GM13976 (cell line): Measurements from ENCODE around the gene PIGN.

Experiments
- DNase-seq: peaks from one replicate; pipeline ENCODE4 v3.0.0; 2012; ENCODE audit warnings: low spot score
- in situ Hi-C: fragments of 300-500 bp; cut with MboI; formaldehyde crosslinking; loops from one replicate; pipeline ENCODE4 v1.12.0; 2022; ENCODE audit warnings: low sequenced_read_pairs, mixed read lengths, inconsistent platforms; ENCODE audit not compliant: unreplicated experiment
- TF ChIP-seq, protein P1 (sequence below): IDR thresholded peaks from 2 replicates; pipeline ENCODE4 v1.5.1; 2012; ENCODE audit warnings: borderline replicate concordance, mild to moderate bottlenecking; ENCODE audit not compliant: insufficient read depth; ENCODE audit errors: extremely low read depth, missing control alignments, control extremely low read depth

Gene PIGN

DNA sequence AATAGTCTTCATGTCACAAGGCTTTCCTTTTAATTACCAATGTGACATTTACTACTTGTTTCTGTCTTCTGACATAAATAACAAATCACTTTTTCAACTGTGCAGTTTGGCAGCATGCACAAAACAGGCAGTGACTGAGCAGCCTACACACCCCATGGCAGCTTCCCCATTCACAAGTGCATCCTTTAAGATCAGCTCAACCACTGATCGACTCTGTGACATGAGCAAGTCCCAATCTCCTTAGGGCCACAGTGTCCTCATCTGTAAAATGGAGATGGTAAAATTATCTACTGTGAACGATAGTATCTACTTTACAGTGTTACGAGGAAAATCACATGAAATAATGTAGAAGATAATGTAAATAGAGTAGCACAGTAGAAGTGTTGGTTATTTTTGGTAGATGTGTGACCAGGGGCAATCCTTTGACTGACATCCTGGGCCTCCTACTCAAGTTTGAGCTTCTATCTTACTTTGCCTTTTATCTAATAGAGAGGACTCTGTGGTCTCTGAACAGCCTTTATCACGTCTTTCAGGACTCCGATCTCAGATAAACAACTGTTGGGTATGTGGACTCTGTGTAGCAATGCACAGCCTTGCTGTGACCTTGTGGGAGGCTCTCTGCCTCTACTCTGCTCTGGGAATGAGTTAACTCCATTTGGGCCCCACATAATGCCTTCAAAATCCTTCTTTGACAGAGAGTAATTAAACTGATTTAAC is 120.6 kb downstream of the PIGN start:
- DNase-seq, result no peak
- TF ChIP-seq, protein P1, sequence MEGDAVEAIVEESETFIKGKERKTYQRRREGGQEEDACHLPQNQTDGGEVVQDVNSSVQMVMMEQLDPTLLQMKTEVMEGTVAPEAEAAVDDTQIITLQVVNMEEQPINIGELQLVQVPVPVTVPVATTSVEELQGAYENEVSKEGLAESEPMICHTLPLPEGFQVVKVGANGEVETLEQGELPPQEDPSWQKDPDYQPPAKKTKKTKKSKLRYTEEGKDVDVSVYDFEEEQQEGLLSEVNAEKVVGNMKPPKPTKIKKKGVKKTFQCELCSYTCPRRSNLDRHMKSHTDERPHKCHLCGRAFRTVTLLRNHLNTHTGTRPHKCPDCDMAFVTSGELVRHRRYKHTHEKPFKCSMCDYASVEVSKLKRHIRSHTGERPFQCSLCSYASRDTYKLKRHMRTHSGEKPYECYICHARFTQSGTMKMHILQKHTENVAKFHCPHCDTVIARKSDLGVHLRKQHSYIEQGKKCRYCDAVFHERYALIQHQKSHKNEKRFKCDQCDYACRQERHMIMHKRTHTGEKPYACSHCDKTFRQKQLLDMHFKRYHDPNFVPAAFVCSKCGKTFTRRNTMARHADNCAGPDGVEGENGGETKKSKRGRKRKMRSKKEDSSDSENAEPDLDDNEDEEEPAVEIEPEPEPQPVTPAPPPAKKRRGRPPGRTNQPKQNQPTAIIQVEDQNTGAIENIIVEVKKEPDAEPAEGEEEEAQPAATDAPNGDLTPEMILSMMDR, result no peak
- in situ Hi-C loops, result no loop called here

DNA sequence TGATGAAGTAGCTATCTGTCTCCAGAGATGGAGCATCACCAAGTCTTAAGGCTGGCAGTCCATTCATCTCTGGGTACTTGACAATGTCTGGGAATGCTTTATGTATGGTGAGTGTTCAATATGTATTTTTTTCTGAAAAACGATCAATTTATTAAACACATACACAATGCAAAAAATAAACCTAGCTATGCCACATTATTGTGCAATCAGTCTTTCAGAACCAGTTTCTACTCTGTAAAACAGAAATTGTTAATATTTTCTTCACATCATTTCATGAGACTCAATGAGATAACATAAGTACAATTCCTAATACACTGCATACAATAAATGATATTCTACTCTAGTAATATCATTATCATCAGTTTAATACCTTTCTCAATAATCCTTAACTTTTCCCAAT is 122.5 kb downstream of the PIGN start:
- in situ Hi-C loops, result no loop called here
- TF ChIP-seq, protein P1, result no peak
- no peak for DNase-seq

DNA sequence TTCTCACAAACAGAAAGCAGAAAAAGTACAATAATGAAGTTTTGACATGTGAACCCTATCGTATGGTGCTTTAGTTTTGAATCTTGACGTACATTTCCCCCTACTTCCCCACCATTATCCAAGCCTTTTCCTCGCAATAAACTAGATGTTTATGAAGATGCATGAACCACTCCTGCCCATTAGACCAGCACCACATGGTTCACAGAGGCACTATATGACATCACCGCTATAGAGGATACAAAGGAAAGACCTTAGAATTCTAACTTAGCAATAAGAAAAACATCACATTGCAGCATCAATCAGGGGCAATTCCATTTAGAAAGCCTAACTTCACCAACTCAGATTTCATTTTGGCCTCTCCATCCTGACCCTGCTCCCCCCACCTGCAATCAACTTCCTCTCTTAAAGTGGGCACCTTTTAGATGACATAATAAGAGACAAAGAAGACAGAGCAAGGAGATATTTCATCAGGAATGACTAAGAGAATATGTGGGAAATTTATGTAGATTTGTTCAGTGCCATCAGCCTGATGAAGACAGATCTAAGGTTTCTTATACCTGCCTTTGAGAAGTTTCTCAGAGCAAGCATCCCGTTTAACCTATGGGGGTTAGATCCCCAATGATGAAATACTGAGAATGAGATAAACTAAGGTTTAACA is 124.9 kb downstream of the PIGN start:
- in situ Hi-C loops, result no loop called here
- no peak for DNase-seq

DNA sequence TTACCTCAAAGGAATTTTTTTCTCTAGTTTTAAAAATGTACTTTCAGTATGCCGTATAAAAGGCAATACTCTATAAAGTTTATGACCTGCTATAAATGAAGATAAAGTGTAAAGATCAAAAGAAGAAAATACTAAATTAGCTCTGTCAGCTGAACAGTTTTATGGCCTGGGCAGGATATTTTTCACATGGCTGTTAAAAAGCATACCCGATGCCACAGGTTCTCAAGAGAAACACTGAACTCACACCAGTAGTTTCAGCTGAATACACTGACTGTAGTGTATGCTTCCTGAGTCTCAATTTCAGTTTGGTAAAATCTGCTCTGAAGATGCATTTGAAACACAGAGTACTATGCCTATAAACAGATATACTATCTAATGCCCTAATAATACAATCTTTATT is 126.0 kb downstream of the PIGN start:
- DNase-seq, result no peak
- TF ChIP-seq, protein P1, result no peak
- in situ Hi-C loops, result no loop called here

More for the DNA sequence above, 124.9 kb downstream of the PIGN start:
- TF ChIP-seq, protein P1, result no peak

DNA sequence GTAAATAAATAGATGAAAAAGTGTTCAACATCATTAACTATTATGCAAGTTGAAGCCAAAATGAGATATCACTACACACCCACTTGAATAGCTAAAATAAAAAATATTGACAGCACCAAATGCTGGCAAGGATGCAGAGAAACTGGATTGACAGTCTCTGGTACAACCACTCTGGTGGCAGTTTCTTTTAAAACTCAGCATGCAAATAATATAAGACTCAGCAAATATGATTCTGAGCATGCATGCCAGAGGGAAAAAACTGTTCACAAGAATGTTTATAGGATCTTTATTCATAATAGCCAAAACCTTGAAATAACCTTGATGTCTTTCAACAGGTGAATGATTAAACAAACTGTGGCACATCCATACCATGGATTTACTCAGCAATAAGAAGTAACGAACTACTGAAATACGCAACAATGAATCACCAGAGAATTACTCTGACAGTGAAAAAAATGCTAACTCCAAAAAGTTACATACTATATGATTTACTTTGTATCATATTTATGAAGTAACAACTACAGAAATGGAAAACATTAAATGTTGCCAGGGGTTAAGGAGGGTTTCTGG is 131.8 kb downstream of the PIGN start:
- DNase-seq, result no peak
- in situ Hi-C loops, result no loop called here
- TF ChIP-seq, protein P1, result no peak

DNA sequence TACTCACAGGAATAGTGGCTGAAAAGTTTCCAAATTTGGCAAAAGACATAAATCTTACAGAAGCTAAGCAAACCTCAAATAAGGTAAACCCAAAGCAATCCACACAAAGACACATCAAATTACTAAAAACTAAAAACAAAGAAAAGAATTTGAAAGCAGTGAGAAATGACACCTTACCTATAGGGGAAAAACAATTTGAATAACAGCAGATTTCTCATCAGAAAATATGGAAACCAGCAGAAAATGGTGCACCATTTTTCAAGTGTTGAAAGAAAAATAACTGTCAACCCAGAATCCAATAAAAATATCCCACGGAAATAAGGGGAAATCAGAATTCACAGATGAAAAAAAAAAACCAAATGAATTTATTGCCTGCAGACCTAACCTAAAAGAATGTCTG is 138.6 kb downstream of the PIGN start:
- in situ Hi-C loops, result no loop called here
- DNase-seq, result no peak
- TF ChIP-seq, protein P1, result no peak
